SU-DHL-6 (cell line): Measurements from ENCODE around the gene SGCD.

Experiments used
- H2AFZ ChIP-seq: fragments of 200-600 bp; sonication (generic); 2 replicates; pipeline ENCODE4 v1.6.1; 2014; ENCODE audit warnings: low read depth, mild to moderate bottlenecking, moderate library complexity, mixed read lengths, antibody characterized with exemption, low read length; ENCODE audit not compliant: severe bottlenecking
- H3F3A ChIP-seq: fragments of 200-600 bp; shearing (Covaris generic); 2 replicates; pipeline ENCODE4 v1.6.0; 2016; ENCODE audit warnings: antibody characterized with exemption, mild to moderate bottlenecking; ENCODE audit not compliant: insufficient read depth
- H3K27ac ChIP-seq: fragments of 200-600 bp; sonication (generic); 2 replicates; pipeline ENCODE4 v1.5.1; 2016; ENCODE audit warnings: low read depth, mild to moderate bottlenecking, low read length, moderate library complexity, mixed read lengths
- H3K27me3 ChIP-seq: fragments of 200-600 bp; sonication (generic), shearing (Covaris generic); 2 replicates; pipeline ENCODE4 v1.6.0; 2014; ENCODE audit warnings: mild to moderate bottlenecking, low read length
- H3K36me3 ChIP-seq: fragments of 200-600 bp; sonication (generic); 2 replicates; pipeline ENCODE4 v1.6.1; 2014; ENCODE audit warnings: mild to moderate bottlenecking, low read length, mixed read lengths
- H3K4me2 ChIP-seq: fragments of 300-600, 200-600 bp; shearing (Covaris generic), sonication (generic); 2 replicates; pipeline ENCODE4 v1.6.0; 2014; ENCODE audit warnings: low read length, low read depth, mild to moderate bottlenecking; ENCODE audit not compliant: poor library complexity, severe bottlenecking
- H3K4me3 ChIP-seq: fragments of 200-600 bp; sonication (generic); 2 replicates; pipeline ENCODE4 v1.5.1; 2014; ENCODE audit warnings: antibody characterized with exemption, low read length, mild to moderate bottlenecking, mixed read lengths; ENCODE audit not compliant: insufficient read depth, poor library complexity, severe bottlenecking
- H3K79me2 ChIP-seq: fragments of 200-600 bp; sonication (generic); 2 replicates; pipeline ENCODE4 v1.6.1; 2014; ENCODE audit warnings: mild to moderate bottlenecking, low read length, moderate library complexity; ENCODE audit not compliant: insufficient read depth
- H3K9ac ChIP-seq: fragments of 200-600 bp; sonication (generic); 2 replicates; pipeline ENCODE4 v1.7.0; 2014; ENCODE audit warnings: mild to moderate bottlenecking, low read length
- H3K9me2 ChIP-seq: fragments of 200-600 bp; sonication (generic); replicated peaks from 2 replicates; pipeline ENCODE4 v1.6.1; 2014; ENCODE audit warnings: low read length; ENCODE audit not compliant: insufficient read depth
- H3K9me3 ChIP-seq: fragments of 200-600 bp; sonication (generic); 2 replicates; pipeline ENCODE4 v1.6.1; 2014; ENCODE audit warnings: low read length, mixed read lengths; ENCODE audit not compliant: insufficient read depth
- H4K20me1 ChIP-seq: fragments of 200-600 bp; sonication (generic); 2 replicates; pipeline ENCODE4 v1.6.1; 2014; ENCODE audit warnings: low read depth, mild to moderate bottlenecking, antibody characterized with exemption, low read length, moderate library complexity, mixed read lengths
- CTCF ChIP-seq: fragments of 200-600 bp; sonication (generic); IDR thresholded peaks from one replicate; pipeline ENCODE4 v1.5.1; 2017; ENCODE audit warnings: antibody characterized with exemption, mild to moderate bottlenecking, low read length, moderate library complexity; ENCODE audit not compliant: insufficient read depth, poor library complexity, severe bottlenecking
- EZH2phosphoT487 ChIP-seq: fragments of 200-600 bp; sonication (generic), shearing (Covaris generic); conservative IDR thresholded peaks from 2 replicates; pipeline ENCODE4 v1.6.1; 2018; ENCODE audit warnings: mild to moderate bottlenecking, antibody characterized with exemption, low read length, moderate library complexity, mixed read lengths

Gene SGCD

GRCh38 chr5:156326718-156327259, at the start of gene SGCD:
Gene SGCD, plus strand, starts transcription at chr5:156327164.
- Histone ChIP-seq H3K79me2 (no peaks in the 10 kb centered on the region), H3K4me3 (no peak within 1 kb of the TSS), H2AFZ (no peak within 1 kb of the TSS), H3K4me2 (no peak within 1 kb of the TSS), H4K20me1 (no peaks in the 10 kb centered on the region), H3K9me3 (no peaks in the 10 kb centered on the region), H3K36me3 (no peaks in the 10 kb centered on the region), H3K27ac (no peak within 1 kb of the TSS), H3K9ac (no peak within 1 kb of the TSS), H3K27me3 (no peaks in the 10 kb centered on the region), H3K9me2 (no peaks in the 10 kb centered on the region), H3F3A (no peaks in the 10 kb centered on the region)
- TF ChIP-seq EZH2phosphoT487 = no peak
- TF ChIP-seq CTCF = no peak

- no peaks in the 10 kb centered on the region for H3K9me2 ChIP-seq
- no peaks in the 10 kb centered on the region for H3K27me3 ChIP-seq
- no peak overlapping the region for H3K4me2 ChIP-seq
- no peak overlapping the region for H2AFZ ChIP-seq
- no peak overlapping the region for H3K9ac ChIP-seq
- no peaks in the 10 kb centered on the region for H3F3A ChIP-seq
- H3K4me3 ChIP-seq = no peak overlapping the region
- H3K36me3 ChIP-seq = no peaks in the 10 kb centered on the region
- TF ChIP-seq CTCF (no peak), EZH2phosphoT487 (no peak)
- no peaks in the 10 kb centered on the region for H3K9me3 ChIP-seq
- H3K27ac ChIP-seq = no peak overlapping the region
- no peaks in the 10 kb centered on the region for H4K20me1 ChIP-seq
- H3K79me2 ChIP-seq = no peaks in the 10 kb centered on the region
These were observed 49.7 kb upstream of the SGCD start for GRCh38 chr5:156277290-156277689.

- Histone ChIP-seq H4K20me1 (no peaks in the 10 kb centered on the region), H3K9me2 (no peaks in the 10 kb centered on the region), H3K4me2 (no peak overlapping the region), H2AFZ (no peak overlapping the region), H3K27ac (no peak overlapping the region), H3K79me2 (no peaks in the 10 kb centered on the region), H3F3A (no peaks in the 10 kb centered on the region), H3K27me3 (no peaks in the 10 kb centered on the region), H3K9ac (no peak overlapping the region), H3K9me3 (no peaks in the 10 kb centered on the region), H3K4me3 (no peak overlapping the region), H3K36me3 (no peaks in the 10 kb centered on the region)
- TF ChIP-seq CTCF = no peak
- no peak for TF ChIP-seq EZH2phosphoT487
These were observed 31.5 kb upstream of the SGCD start for GRCh38 chr5:156295431-156295830.
